COLO829 (cell line): ENCODE data around the gene OTOGL.
"Not testable (repeated sequence)": the region's sequence is repeated elsewhere in the genome, so short reads cannot be mapped to it uniquely, and the experiment has no call there.

Experiments
- DNase-seq: peaks from one replicate; pipeline ENCODE4 v3.0.0; 2012; ENCODE audit warnings: low spot score

OTOGL gene

GRCh38 chr12:80184926-80185325 lies 85.6 kb downstream of the OTOGL start:
- no peak for DNase-seq

GRCh38 chr12:80186727-80187217 lies 87.4 kb downstream of the OTOGL start:
- DNase-seq, result peak; percentile 84

- DNase-seq, result peak; percentile 7
Observed at GRCh38 chr12:80187660-80188090, 88.3 kb downstream of the OTOGL start.

GRCh38 chr12:80188576-80188975 lies 89.2 kb downstream of the OTOGL start:
- DNase-seq, result no peak

GRCh38 chr12:80189241-80189640 lies 89.9 kb downstream of the OTOGL start:
- no peak for DNase-seq

- DNase-seq, result no peak
Observed at GRCh38 chr12:80190001-80190400, 90.7 kb downstream of the OTOGL start.

GRCh38 chr12:80192087-80192486 lies 92.8 kb downstream of the OTOGL start:
- no peak for DNase-seq

- DNase-seq, result no peak
Observed at GRCh38 chr12:80193865-80194264, 94.5 kb downstream of the OTOGL start.

GRCh38 chr12:80195074-80195726 lies 95.9 kb downstream of the OTOGL start:
- DNase-seq, result peak; percentile 45

GRCh38 chr12:80195737-80196136 lies 96.4 kb downstream of the OTOGL start:
- DNase-seq, result no peak

- DNase-seq, result no peak
Observed at GRCh38 chr12:80196419-80196818, 97.1 kb downstream of the OTOGL start.

- no peak for DNase-seq
Observed at GRCh38 chr12:80198782-80199337, 99.5 kb downstream of the OTOGL start.

- no peak for DNase-seq
Observed at GRCh38 chr12:80199931-80200330, 100.6 kb downstream of the OTOGL start.

GRCh38 chr12:80200414-80200813 lies 101.1 kb downstream of the OTOGL start:
- no peak for DNase-seq

- no peak for DNase-seq
Observed at GRCh38 chr12:80201908-80202307, 102.6 kb downstream of the OTOGL start.

- DNase-seq, result no peak
Observed at GRCh38 chr12:80205960-80206359, 106.6 kb downstream of the OTOGL start.

GRCh38 chr12:80208071-80208470 lies 108.7 kb downstream of the OTOGL start:
- no peak for DNase-seq

- DNase-seq, result peak; percentile 30
Observed at GRCh38 chr12:80211671-80212070, 112.3 kb downstream of the OTOGL start.

GRCh38 chr12:80212938-80213645 lies 113.8 kb downstream of the OTOGL start:
- no peak for DNase-seq

GRCh38 chr12:80213871-80214270 lies 114.5 kb downstream of the OTOGL start:
- DNase-seq, result no peak

GRCh38 chr12:80217011-80217535 lies 117.7 kb downstream of the OTOGL start:
- no peak for DNase-seq

- not testable (repeated sequence) for DNase-seq
Observed at GRCh38 chr12:80218925-80219324, 119.6 kb downstream of the OTOGL start.

GRCh38 chr12:80219345-80219744 lies 120.0 kb downstream of the OTOGL start:
- DNase-seq, result peak; percentile 4
